Bronchial epithelial cell (primary cell): Measurements from ENCODE around the gene MAL. TPM values are rescaled to one million over a fixed set of nuclear protein-coding genes. Genes with fewer than 3 reads are reported as not detected.

Experiments used
- DNase-seq: peaks from one replicate; pipeline ENCODE4 v3.0.0-alpha.2; 2010; ENCODE audit warnings: low read depth
- FAIRE-seq: peaks from 2 replicates; lab custom pipeline; 2011; peaks lifted over from hg19 to GRCh38; lab: Jason Lieb, UNC
- H3K27me3 ChIP-seq: 2 replicates; pipeline ENCODE4 v1.5.1; 2011; ENCODE audit warnings: low read length; ENCODE audit not compliant: control insufficient read depth, insufficient read depth
- H3K36me3 ChIP-seq: 2 replicates; pipeline ENCODE4 v1.5.1; 2011; ENCODE audit warnings: low read length; ENCODE audit not compliant: control insufficient read depth, insufficient read depth
- H3K4me3 ChIP-seq: 2 replicates; pipeline ENCODE4 v1.5.1; 2011; ENCODE audit warnings: mild to moderate bottlenecking, low read depth, low read length, control low read depth
- CTCF ChIP-seq: IDR thresholded peaks from 2 replicates; pipeline ENCODE4 v1.5.1; 2011; ENCODE audit warnings: mild to moderate bottlenecking, moderate library complexity, low read length, control low read depth, inconsistent platforms; ENCODE audit not compliant: insufficient read depth, severe bottlenecking
- total RNA-seq: library from RNA; depleted of rRNA; stranded (reverse); fragments of >200 nt; gene quantifications from 2 replicates; pipeline ENCODE4 v1.2.1, GENCODE V29; 2014

MAL gene
- total RNA-seq, 1 donor from 2014 or later: 1.1 TPM

- FAIRE-seq (no peak), DNase-seq (no peak)
- TF ChIP-seq CTCF: no peak
These were observed 50.1 kb downstream of the MAL start for GRCh38 chr2:95075440-95076132.

GRCh38 chr2:95076705-95077529 is 51.4 kb downstream of the MAL start:
- Histone ChIP-seq H3K4me3 (peak overlapping the region; percentile 34), H3K36me3 (no peaks in the 10 kb centered on the region), H3K27me3 (peaks cover 8% of the 10 kb centered on the region)
- peak; percentile 90 for TF ChIP-seq CTCF
- FAIRE-seq (no peak), DNase-seq (peak; percentile 64)

More at GRCh38 chr2:95075440-95076132, 50.1 kb downstream of the MAL start:
- H3K27me3 ChIP-seq: peaks cover 8% of the 10 kb centered on the region
- H3K4me3 ChIP-seq: no peak overlapping the region
- no peaks in the 10 kb centered on the region for H3K36me3 ChIP-seq

- H3K27me3 ChIP-seq: peaks cover 8% of the 10 kb centered on the region
- FAIRE-seq: no peak
- H3K36me3 ChIP-seq: no peaks in the 10 kb centered on the region
- no peak overlapping the region for H3K4me3 ChIP-seq
- no peak for TF ChIP-seq CTCF
- DNase-seq: no peak
These were observed 52.0 kb downstream of the MAL start for GRCh38 chr2:95077530-95077825.

GRCh38 chr2:95077861-95078603 is 52.5 kb downstream of the MAL start:
- Histone ChIP-seq H3K36me3 (no peaks in the 10 kb centered on the region), H3K27me3 (peaks cover 8% of the 10 kb centered on the region), H3K4me3 (no peak overlapping the region)
- FAIRE-seq (no peak), DNase-seq (no peak)
- TF ChIP-seq CTCF: no peak

- FAIRE-seq: no peak
- Histone ChIP-seq H3K27me3 (peaks cover 8% of the 10 kb centered on the region), H3K36me3 (no peaks in the 10 kb centered on the region), H3K4me3 (no peak overlapping the region)
- no peak for DNase-seq
- TF ChIP-seq CTCF: no peak
These were observed 53.7 kb downstream of the MAL start for GRCh38 chr2:95079199-95079683.
